Measurements from ENCODE around the gene CASKIN2. TPM values are rescaled to one million over a fixed set of nuclear protein-coding genes. Genes with fewer than 3 reads are reported as not detected.

The CASKIN2 gene
- polyA plus RNA-seq, 2 of the 4 experiments (the other 2 are of a cell fraction) = 3.6 to 11.2 TPM

DNA sequence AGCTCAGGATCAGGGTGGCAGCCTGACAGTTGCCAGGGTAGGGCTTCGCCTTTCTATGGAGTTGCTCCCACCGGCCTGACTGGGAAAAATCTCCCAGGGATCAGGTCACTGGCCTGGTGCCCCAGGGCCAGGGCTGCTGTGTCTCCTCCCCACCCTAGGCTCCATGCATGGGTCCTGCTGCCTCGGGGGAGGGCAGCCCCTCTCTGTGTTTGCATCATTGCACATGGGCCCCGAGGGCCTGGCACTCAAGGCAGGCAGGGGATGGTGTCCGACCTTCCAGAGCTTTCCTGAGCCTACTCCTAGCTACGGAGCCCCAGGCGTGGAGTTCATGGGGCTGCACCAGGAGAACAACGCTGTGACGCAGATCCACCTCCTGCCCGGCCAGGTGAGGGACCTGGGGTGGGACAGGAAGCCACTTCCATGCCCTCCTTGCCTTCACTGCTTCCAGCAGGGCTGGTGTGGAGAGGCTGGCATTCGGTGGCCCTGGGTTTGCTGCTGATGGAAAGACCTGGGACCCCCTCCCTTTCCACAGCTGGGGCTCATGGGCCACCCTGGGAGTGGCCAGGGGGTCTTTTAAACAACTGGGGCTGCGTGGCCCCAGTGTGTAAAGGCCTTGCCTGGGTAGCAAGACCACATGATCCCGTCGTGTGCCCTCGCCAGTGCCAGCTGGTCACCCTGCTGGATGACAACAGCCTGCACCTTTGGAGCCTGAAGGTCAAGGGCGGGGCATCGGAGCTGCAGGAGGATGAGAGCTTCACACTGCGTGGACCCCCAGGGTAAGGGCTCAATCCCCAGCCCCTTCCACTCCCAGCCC is 42.7 kb upstream of the CASKIN2 start:
- Histone ChIP-seq H3K4me2 (peak overlapping the region; percentile 89), H3K4me1 (peaks cover 75% of the 10 kb centered on the region), H3K9me3 (no peaks in the 10 kb centered on the region), H3K27ac (peak overlapping the region; percentile 93 to 95), H3K4me3 (no peak overlapping the region)
- FAIRE-seq (no peak), DNase-seq (ENCODE audit: low read depth in 1 of 2, low spot score in 1 of 2) (no peak), ATAC-seq (peak; percentile 20 to 38; a peak in 3 of 6 replicates)
- TF ChIP-seq, protein P1, sequence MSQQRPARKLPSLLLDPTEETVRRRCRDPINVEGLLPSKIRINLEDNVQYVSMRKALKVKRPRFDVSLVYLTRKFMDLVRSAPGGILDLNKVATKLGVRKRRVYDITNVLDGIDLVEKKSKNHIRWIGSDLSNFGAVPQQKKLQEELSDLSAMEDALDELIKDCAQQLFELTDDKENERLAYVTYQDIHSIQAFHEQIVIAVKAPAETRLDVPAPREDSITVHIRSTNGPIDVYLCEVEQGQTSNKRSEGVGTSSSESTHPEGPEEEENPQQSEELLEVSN (IDR thresholded peaks at IDR 0.05; ENCODE audit: borderline replicate concordance, low read depth) = 0 out of 2 replicates have a peak, but pooled peaks have one; percentile 2
- no peak for TF ChIP-seq KDM1A (IDR thresholded peaks at IDR 0.05; ENCODE audit: low read depth)
- POLR2A ChIA-PET = interaction anchor here (0.6 to 1.3 kb wide), 2 partner anchors 33 to 42 kb away, joined by 3 to 4 read pairs; partner anchors contain the start of gene TSEN54
- WGBS (ENCODE audit: missing lambda C conversion rate) = 63% methylated on average over 17 of the region's 18 CpGs
- CTCF ChIA-PET = interaction anchor here (0.6 to 2.1 kb wide), 11 partner anchors 8 to 189 kb away, joined by 3 to 7 read pairs (median 3); partner anchors contain the start of genes SMIM5 and TSEN54

DNA sequence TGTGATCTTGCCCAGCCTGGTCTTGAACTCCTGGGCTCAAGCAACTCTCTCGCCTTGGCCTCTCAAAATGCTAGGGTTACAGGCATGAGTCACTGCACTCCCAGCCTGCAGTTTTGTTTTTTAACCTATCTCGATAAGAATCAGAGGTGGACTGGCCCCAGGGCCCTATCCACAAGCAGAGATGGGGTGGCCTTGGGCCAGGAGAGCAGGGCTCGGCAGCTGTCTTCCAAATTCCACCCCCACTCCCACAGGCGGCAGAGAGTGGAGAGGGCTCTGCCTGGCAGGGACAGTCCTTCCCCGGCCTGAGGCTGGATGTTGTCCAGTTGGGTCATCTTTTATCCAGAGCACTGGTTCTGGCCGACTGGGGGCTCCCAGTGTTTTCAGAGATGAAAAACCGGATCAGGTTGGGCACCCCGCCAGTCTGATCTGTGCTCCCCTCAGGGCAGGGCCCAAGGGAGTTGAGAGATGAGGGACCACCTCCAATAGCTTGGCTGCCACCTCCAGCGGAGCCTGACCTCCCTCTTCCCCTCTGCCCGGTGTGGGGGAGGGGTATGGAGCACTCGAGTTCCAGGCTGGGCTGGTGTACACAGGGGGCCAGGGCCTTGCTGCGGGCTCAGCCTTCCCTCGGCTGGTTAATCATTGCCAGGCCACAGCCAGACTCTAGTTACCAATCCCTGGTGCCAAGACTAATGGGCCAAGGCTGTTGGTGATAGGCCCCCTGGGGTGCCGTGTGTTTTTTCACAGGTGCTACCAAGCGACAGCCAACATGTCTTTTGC is 41.9 kb upstream of the CASKIN2 start:
- FAIRE-seq (peak; percentile 96), ATAC-seq (peak; percentile 79 to 86), DNase-seq (ENCODE audit: low read depth in 1 of 2, low spot score in 1 of 2) (peak; percentile 94 to 97)
- H3K9me3 ChIP-seq = no peaks in the 10 kb centered on the region
- POLR2A ChIA-PET = interaction anchor here (0.6 to 1.3 kb wide), 3 partner anchors 33 to 101 kb away, joined by 3 to 4 read pairs (median 3); partner anchors contain the start of genes TMEM94 and TSEN54
- no peak; the same call in none of the 2 replicates for TF ChIP-seq FOSL2 (IDR thresholded peaks at IDR 0.05)
- TF ChIP-seq FOSL2 (CRISPR knock-in tag; IDR thresholded peaks at IDR 0.05) = peak; percentile 89
- peak in 1 of 2 experiments; percentile 58; a peak in 2 of 5 replicates for TF ChIP-seq EP300 (IDR thresholded peaks at IDR 0.05)
- TF ChIP-seq, protein P2, sequence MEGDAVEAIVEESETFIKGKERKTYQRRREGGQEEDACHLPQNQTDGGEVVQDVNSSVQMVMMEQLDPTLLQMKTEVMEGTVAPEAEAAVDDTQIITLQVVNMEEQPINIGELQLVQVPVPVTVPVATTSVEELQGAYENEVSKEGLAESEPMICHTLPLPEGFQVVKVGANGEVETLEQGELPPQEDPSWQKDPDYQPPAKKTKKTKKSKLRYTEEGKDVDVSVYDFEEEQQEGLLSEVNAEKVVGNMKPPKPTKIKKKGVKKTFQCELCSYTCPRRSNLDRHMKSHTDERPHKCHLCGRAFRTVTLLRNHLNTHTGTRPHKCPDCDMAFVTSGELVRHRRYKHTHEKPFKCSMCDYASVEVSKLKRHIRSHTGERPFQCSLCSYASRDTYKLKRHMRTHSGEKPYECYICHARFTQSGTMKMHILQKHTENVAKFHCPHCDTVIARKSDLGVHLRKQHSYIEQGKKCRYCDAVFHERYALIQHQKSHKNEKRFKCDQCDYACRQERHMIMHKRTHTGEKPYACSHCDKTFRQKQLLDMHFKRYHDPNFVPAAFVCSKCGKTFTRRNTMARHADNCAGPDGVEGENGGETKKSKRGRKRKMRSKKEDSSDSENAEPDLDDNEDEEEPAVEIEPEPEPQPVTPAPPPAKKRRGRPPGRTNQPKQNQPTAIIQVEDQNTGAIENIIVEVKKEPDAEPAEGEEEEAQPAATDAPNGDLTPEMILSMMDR (IDR thresholded peaks at IDR 0.05) = 0 out of 3 replicates have a peak, but pooled peaks have one; percentile 8
- 0 out of 2 replicates have a peak, but pooled peaks have one; percentile 18 for TF ChIP-seq JUNB (IDR thresholded peaks at IDR 0.05)
- TF ChIP-seq GATA3 (IDR thresholded peaks at IDR 0.05; ENCODE audit: borderline replicate concordance) = peak; percentile 93
- peak; percentile 12 to 39; a peak in 4 of 5 replicates for TF ChIP-seq RAD21 (conservative IDR thresholded peaks at IDR 0.05 in 1 of 2, IDR thresholded peaks at IDR 0.05 in 1 of 2)
- TF ChIP-seq BHLHE40 (IDR thresholded peaks at IDR 0.05; ENCODE audit: low read depth, low read length) = no peak
- TF ChIP-seq JUN (IDR thresholded peaks at IDR 0.05) = peak; percentile 79 to 85; a peak in 3 of 5 replicates
- TF ChIP-seq, protein P3, sequence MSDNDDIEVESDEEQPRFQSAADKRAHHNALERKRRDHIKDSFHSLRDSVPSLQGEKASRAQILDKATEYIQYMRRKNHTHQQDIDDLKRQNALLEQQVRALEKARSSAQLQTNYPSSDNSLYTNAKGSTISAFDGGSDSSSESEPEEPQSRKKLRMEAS (IDR thresholded peaks at IDR 0.05) = no peak; the same call in none of the 2 replicates
- TF ChIP-seq PHF8 (IDR thresholded peaks at IDR 0.05; ENCODE audit: borderline replicate concordance, low read depth) = no peak
- TF ChIP-seq SMC3 (IDR thresholded peaks at IDR 0.05) = peak; percentile 36; the same call in 2 of the 3 replicates
- no peak for TF ChIP-seq HEYL (CRISPR knock-in tag; IDR thresholded peaks at IDR 0.05)
- no peak for TF ChIP-seq FOXS1 (CRISPR knock-in tag; IDR thresholded peaks at IDR 0.05)
- TF ChIP-seq EHMT2 (IDR thresholded peaks at IDR 0.05; ENCODE audit: low read depth) = no peak
- TF ChIP-seq NPAS2 (CRISPR knock-in tag; IDR thresholded peaks at IDR 0.05; ENCODE audit: borderline replicate concordance) = no peak
- no peak for TF ChIP-seq NR3C1 (IDR thresholded peaks at IDR 0.05)
- TF ChIP-seq CBX8 (IDR thresholded peaks at IDR 0.05) = no peak
- TF ChIP-seq TFCP2L1 (CRISPR knock-in tag; IDR thresholded peaks at IDR 0.05) = 0 out of 2 replicates have a peak, but pooled peaks have one; percentile 23
- TF ChIP-seq MYC (IDR thresholded peaks at IDR 0.05; ENCODE audit: borderline replicate concordance, low read length) = peak; percentile 36; the same call in 1 of the 2 replicates
- no peak for TF ChIP-seq RFX5 (IDR thresholded peaks at IDR 0.05)
- TF ChIP-seq, protein P4, sequence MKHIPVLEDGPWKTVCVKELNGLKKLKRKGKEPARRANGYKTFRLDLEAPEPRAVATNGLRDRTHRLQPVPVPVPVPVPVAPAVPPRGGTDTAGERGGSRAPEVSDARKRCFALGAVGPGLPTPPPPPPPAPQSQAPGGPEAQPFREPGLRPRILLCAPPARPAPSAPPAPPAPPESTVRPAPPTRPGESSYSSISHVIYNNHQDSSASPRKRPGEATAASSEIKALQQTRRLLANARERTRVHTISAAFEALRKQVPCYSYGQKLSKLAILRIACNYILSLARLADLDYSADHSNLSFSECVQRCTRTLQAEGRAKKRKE (CRISPR knock-in tag; IDR thresholded peaks at IDR 0.05; ENCODE audit: low read depth) = no peak
- WGBS (ENCODE audit: missing lambda C conversion rate) = 4% methylated on average over 14 of the region's 15 CpGs
- peak overlapping the region; percentile 93 to 95 for H3K27ac ChIP-seq
- H3K4me1 ChIP-seq = peaks cover 81% of the 10 kb centered on the region
- CTCF ChIA-PET = interaction anchor here (0.6 to 2.5 kb wide), 10 partner anchors 8 to 94 kb away, joined by 3 to 7 read pairs (median 4); partner anchors contain the start of genes SMIM5 and TSEN54
- peak overlapping the region; percentile 89 for H3K4me2 ChIP-seq
- H3K4me3 ChIP-seq = peak overlapping the region; percentile 10; the same call in 1 of the 3 replicates

Data from A549 (cell line).